HFFc6 (cell line): ENCODE data around the gene CSRP3. TPM values are rescaled to one million over a fixed set of nuclear protein-coding genes. Genes with fewer than 3 reads are reported as not detected.

Source experiments
- DNase-seq: peaks from one replicate; pipeline ENCODE4 v3.0.0-alpha.2; 2018
- H3K27ac Mint-ChIP-seq: 2 replicates; pipeline ENCODE4 v1.8.0; 2020; ENCODE audit warnings: mild to moderate bottlenecking, mixed read lengths
- H3K27me3 Mint-ChIP-seq: 2 replicates; pipeline ENCODE4 v1.8.0; 2021; ENCODE audit warnings: mild to moderate bottlenecking, moderate library complexity, mixed read lengths; ENCODE audit not compliant: insufficient read depth
- H3K36me3 Mint-ChIP-seq: 2 replicates; pipeline ENCODE4 v1.8.0; 2021; ENCODE audit warnings: low read depth, mixed read lengths
- H3K4me1 Mint-ChIP-seq: 2 replicates; pipeline ENCODE4 v1.8.0; 2020; ENCODE audit warnings: low read depth, mixed read lengths
- H3K4me3 Mint-ChIP-seq: 2 replicates; pipeline ENCODE4 v1.8.0; 2020; ENCODE audit warnings: mild to moderate bottlenecking, moderate library complexity, mixed read lengths
- H3K9me3 Mint-ChIP-seq: 2 replicates; pipeline ENCODE4 v1.8.0; 2020; ENCODE audit warnings: mild to moderate bottlenecking, mixed read lengths
- CTCF ChIP-seq: fragments of 200-600 bp; sonication (generic); IDR thresholded peaks from 2 replicates; pipeline ENCODE4 v1.5.0; 2021; ENCODE audit warnings: antibody characterized with exemption, mild to moderate bottlenecking
- long read RNA-seq: library from polyadenylated mRNA; unstranded; transcript quantifications from one replicate; pipeline ENCODE4 v2.0.0, GENCODE V29; 2019
- total RNA-seq, 6 experiments: library from RNA; stranded (reverse); fragmentation: NEBNext Ultra II Directional; extraction: Animal tissue kit (Norgen Biotek cat#: 25700); gene quantifications; 2 replicates in 1 of 6; 3 replicates in 5 of 6; pipeline ENCODE4 v1.2.3, GENCODE V29; 2021

The CSRP3 gene
- total RNA-seq, result not detected
- long read RNA-seq, result 0 reads

DNA sequence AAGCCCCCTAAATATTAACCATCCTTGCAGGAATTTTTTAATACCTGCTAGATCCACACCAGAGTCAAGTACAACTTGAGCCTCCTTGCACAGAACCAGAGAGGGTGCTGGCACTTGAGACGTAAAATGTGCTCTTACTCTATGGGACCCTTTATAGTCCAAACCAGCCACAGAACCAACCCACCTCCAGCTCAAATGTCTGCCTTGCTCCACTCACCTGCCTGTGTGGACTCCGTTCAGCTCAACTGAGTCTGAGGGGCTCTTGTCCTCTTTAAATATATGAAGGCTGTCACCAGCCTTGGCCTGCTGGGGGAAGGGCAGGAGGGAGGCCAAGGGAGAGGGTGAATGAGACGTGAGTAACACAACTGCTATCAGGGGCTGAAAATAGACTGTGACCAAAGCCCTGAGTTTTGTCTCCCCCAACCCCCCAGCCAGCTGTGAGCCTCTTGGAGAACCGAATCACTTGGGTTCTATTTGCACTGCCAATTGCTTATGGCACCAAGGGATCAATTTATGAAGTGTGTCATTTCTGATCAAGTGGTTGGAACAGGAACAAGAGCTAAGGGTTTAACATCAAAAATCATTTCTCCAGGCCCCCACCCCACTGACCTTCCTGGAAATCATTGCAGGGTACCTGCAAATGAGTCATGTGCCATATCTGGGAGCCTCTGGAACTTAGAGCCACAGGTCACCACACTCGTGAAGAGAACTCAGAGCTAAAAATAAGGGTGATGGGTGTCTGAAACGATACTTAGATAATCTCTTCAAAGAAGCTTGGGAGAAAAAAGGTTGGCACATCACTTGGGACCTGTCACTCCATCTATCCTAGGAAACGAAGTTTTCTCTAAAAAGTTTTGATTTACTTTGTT, at the start of gene CSRP3:
CSRP3 (minus strand) TSS at position 247 of the 869 bp plus-strand sequence. CDS start 9,535 bp downstream, outside the sequence.
- no peaks in the 10 kb centered on the region for H3K9me3 Mint-ChIP-seq
- peaks cover 25% of the 10 kb centered on the region for H3K4me1 Mint-ChIP-seq
- H3K27me3 Mint-ChIP-seq, result peaks cover 21% of the 10 kb centered on the region
- no peak for DNase-seq
- H3K4me3 Mint-ChIP-seq, result no peak within 1 kb of the TSS
- no peaks in the 10 kb centered on the region for H3K36me3 Mint-ChIP-seq
- no peak within 1 kb of the TSS for H3K27ac Mint-ChIP-seq
- no peak for TF ChIP-seq CTCF

DNA sequence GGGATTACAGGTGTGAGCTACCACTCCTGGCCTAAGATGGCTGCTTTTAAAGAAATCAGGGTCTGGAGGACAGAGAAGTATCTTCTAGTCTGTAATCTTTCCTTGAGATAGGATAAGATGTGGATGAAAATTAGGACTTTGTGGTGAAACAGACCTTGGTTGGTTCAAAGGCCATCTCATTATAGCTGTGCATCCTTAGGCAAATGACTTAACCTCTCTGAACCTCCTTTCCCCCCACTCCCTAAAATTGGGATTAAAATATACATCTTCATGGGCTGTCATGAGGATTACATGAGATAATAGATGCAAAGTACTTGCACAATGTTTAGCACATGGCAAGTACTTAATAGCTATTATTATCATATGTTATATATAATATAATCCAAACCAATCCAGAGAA, 49.8 kb upstream of the CSRP3 start:
- peaks cover 4% of the 10 kb centered on the region for H3K9me3 Mint-ChIP-seq
- TF ChIP-seq CTCF, result no peak
- no peak overlapping the region for H3K4me3 Mint-ChIP-seq
- H3K36me3 Mint-ChIP-seq, result no peaks in the 10 kb centered on the region; the same call in 1 of the 2 replicates
- H3K27ac Mint-ChIP-seq, result no peak overlapping the region
- no peak for DNase-seq
- H3K4me1 Mint-ChIP-seq, result no peaks in the 10 kb centered on the region
- peaks cover 33% of the 10 kb centered on the region for H3K27me3 Mint-ChIP-seq

- Mint-ChIP-seq H3K9me3 (peaks cover 4% of the 10 kb centered on the region), H3K27me3 (peaks cover 32% of the 10 kb centered on the region), H3K4me1 (peaks cover 8% of the 10 kb centered on the region), H3K27ac (no peak overlapping the region), H3K4me3 (no peak overlapping the region), H3K36me3 (no peaks in the 10 kb centered on the region; the same call in 1 of the 2 replicates)
- TF ChIP-seq CTCF, result no peak
- DNase-seq, result no peak
Measured at GRCh38 chr11:19246816-19247215, 45.0 kb upstream of the CSRP3 start.

GRCh38 chr11:19245351-19245750, 43.6 kb upstream of the CSRP3 start:
- Mint-ChIP-seq H3K27ac (no peak overlapping the region), H3K9me3 (peaks cover 4% of the 10 kb centered on the region)

GRCh38 chr11:19244621-19245020, 42.8 kb upstream of the CSRP3 start:
- no peak overlapping the region for H3K27ac Mint-ChIP-seq
- TF ChIP-seq CTCF, result no peak
- peaks cover 14% of the 10 kb centered on the region for H3K4me1 Mint-ChIP-seq
- H3K9me3 Mint-ChIP-seq, result peaks cover 3% of the 10 kb centered on the region
- H3K4me3 Mint-ChIP-seq, result no peak overlapping the region
- H3K36me3 Mint-ChIP-seq, result no peaks in the 10 kb centered on the region; the same call in 1 of the 2 replicates
- DNase-seq, result no peak
- peaks cover 27% of the 10 kb centered on the region for H3K27me3 Mint-ChIP-seq

More at GRCh38 chr11:19245351-19245750, 43.6 kb upstream of the CSRP3 start:
- H3K36me3 Mint-ChIP-seq, result no peaks in the 10 kb centered on the region; the same call in 1 of the 2 replicates
- H3K4me3 Mint-ChIP-seq, result no peak overlapping the region
- H3K27me3 Mint-ChIP-seq, result peaks cover 32% of the 10 kb centered on the region
- DNase-seq, result no peak
- peaks cover 8% of the 10 kb centered on the region for H3K4me1 Mint-ChIP-seq
- TF ChIP-seq CTCF, result no peak
